A673 (cell line): ENCODE measurements around the gene ESPN. TPM values are rescaled to one million over a fixed set of nuclear protein-coding genes. Genes with fewer than 3 reads are reported as not detected.
"Not testable (repeated sequence)": the region's sequence is repeated elsewhere in the genome, so short reads cannot be mapped to it uniquely, and the experiment has no call there.

ENCODE experiments used
- BruUV-seq: library from RNA; stranded (reverse); fragments of 400-500 nt; replicated peaks from 2 replicates; lab custom pipeline; 2021; lab: Mats Ljungman, UMichigan
- CTCF ChIA-PET: fragments of 300-600 bp; sonication (Branson Sonifier 250); formaldehyde crosslinking; loops from one replicate; lab custom pipeline; 2022; ENCODE audit warnings: antibody characterized with exemption; lab: Charles Lee
- POLR2A ChIA-PET: fragments of 300-600 bp; sonication (Branson Sonifier 250); formaldehyde crosslinking; loops from one replicate; lab custom pipeline; 2022; ENCODE audit warnings: antibody characterized with exemption; ENCODE audit not compliant: low non-redundant PET; lab: Charles Lee
- DNase-seq: peaks from one replicate; pipeline ENCODE4 v3.0.0-alpha.2; 2015; ENCODE audit warnings: low spot score
- H3K27ac ChIP-seq: fragments of 200-600 bp; sonication (generic); 2 replicates; pipeline ENCODE4 v1.5.1; 2016; ENCODE audit warnings: mixed run types, low read depth, mild to moderate bottlenecking, mixed read lengths, antibody characterized with exemption, low read length; ENCODE audit not compliant: poor library complexity, severe bottlenecking
- H3K27me3 ChIP-seq: fragments of 200-600 bp; sonication (generic); replicated peaks from 2 replicates; pipeline ENCODE4 v1.6.1; 2017; ENCODE audit warnings: mixed run types, low read depth, mild to moderate bottlenecking, mixed read lengths, antibody characterized with exemption, low read length; ENCODE audit not compliant: insufficient read depth, poor library complexity
- H3K36me3 ChIP-seq: fragments of 200-600 bp; sonication (generic); 2 replicates; pipeline ENCODE4 v1.6.1; 2016; ENCODE audit warnings: mixed run types, mild to moderate bottlenecking, mixed read lengths, antibody characterized with exemption, low read length; ENCODE audit not compliant: insufficient read depth, poor library complexity, severe bottlenecking
- H3K4me1 ChIP-seq: fragments of 200-600 bp; sonication (generic); 2 replicates; pipeline ENCODE4 v1.6.1; 2017; ENCODE audit warnings: mixed run types, mild to moderate bottlenecking, mixed read lengths, antibody characterized with exemption, low read length; ENCODE audit not compliant: insufficient read depth, poor library complexity, severe bottlenecking
- H3K4me3 ChIP-seq: fragments of 200-600 bp; sonication (generic); 2 replicates; pipeline ENCODE4 v1.5.1; 2016; ENCODE audit warnings: low read depth, mixed run types, mild to moderate bottlenecking, mixed read lengths, low read length; ENCODE audit not compliant: poor library complexity, severe bottlenecking
- H3K9me3 ChIP-seq: fragments of 200-600 bp; sonication (generic); 2 replicates; pipeline ENCODE4 v1.6.1; 2016; ENCODE audit warnings: mixed run types, low read depth, mild to moderate bottlenecking, mixed read lengths, antibody characterized with exemption, low read length; ENCODE audit not compliant: poor library complexity, severe bottlenecking
- CTCF ChIP-seq: fragments of 300-800, 200-600 bp; sonication (generic); conservative IDR thresholded peaks from 2 replicates; pipeline ENCODE4 v1.5.1; 2017; ENCODE audit warnings: low read depth, mild to moderate bottlenecking, antibody characterized with exemption, low read length, moderate library complexity, mixed read lengths
- EZH2 ChIP-seq: fragments of 200-600 bp; sonication (generic); IDR thresholded peaks from 2 replicates; pipeline ENCODE4 v1.6.1; 2017; ENCODE audit warnings: borderline replicate concordance, low read depth, mild to moderate bottlenecking, mixed read lengths, antibody characterized with exemption, low read length; ENCODE audit not compliant: poor library complexity, severe bottlenecking
- intact Hi-C: fragments of 100-400 bp; cut with micrococcal nuclease; formaldehyde crosslinking; loops from one replicate; pipeline ENCODE4 v1.10.0; 2022; ENCODE audit not compliant: unreplicated experiment
- total RNA-seq: library from RNA; stranded (reverse); gene quantifications from 2 replicates; pipeline ENCODE4 v1.2.3, GENCODE V29; 2021

Gene ESPN
- total RNA-seq, 1 experiment from 2014 or later = not detected

- H3K27ac ChIP-seq = no peak overlapping the region
- DNase-seq = no peak
- CTCF ChIA-PET = no interaction called here
- BruUV-seq = no TSS peak
- no peaks in the 10 kb centered on the region for H3K27me3 ChIP-seq
- H3K4me3 ChIP-seq = no peak overlapping the region
- POLR2A ChIA-PET = no interaction called here
- no peaks in the 10 kb centered on the region for H3K36me3 ChIP-seq
- H3K9me3 ChIP-seq = no peaks in the 10 kb centered on the region
- intact Hi-C loops = no loop called here
- no peaks in the 10 kb centered on the region for H3K4me1 ChIP-seq
- TF ChIP-seq CTCF (no peak), EZH2 (no peak)
Measured at GRCh38 chr1:6434186-6434585, 9.6 kb downstream of the ESPN start.

- DNase-seq = no peak
- intact Hi-C loops = no loop called here
- ChIA-PET CTCF (no interaction called here), POLR2A (no interaction called here)
- TF ChIP-seq EZH2 = no peak
- TF ChIP-seq CTCF = no peak
- no peaks in the 10 kb centered on the region for H3K9me3 ChIP-seq
- BruUV-seq = no TSS peak
- H3K36me3 ChIP-seq = no peaks in the 10 kb centered on the region
- no peak overlapping the region for H3K27ac ChIP-seq
- no peaks in the 10 kb centered on the region for H3K27me3 ChIP-seq
- H3K4me3 ChIP-seq = no peak overlapping the region
- H3K4me1 ChIP-seq = no peaks in the 10 kb centered on the region
Measured at GRCh38 chr1:6435129-6435528, 10.6 kb downstream of the ESPN start.

GRCh38 chr1:6435547-6435946, 11.0 kb downstream of the ESPN start:
- Histone ChIP-seq H3K4me3 (no peak overlapping the region), H3K9me3 (no peaks in the 10 kb centered on the region), H3K27me3 (no peaks in the 10 kb centered on the region), H3K27ac (no peak overlapping the region), H3K36me3 (no peaks in the 10 kb centered on the region), H3K4me1 (no peaks in the 10 kb centered on the region)
- intact Hi-C loops = no loop called here
- POLR2A ChIA-PET = no interaction called here
- CTCF ChIA-PET = no interaction called here
- no peak for DNase-seq
- no peak for TF ChIP-seq CTCF
- no peak for TF ChIP-seq EZH2
- BruUV-seq = no TSS peak

- BruUV-seq, H3K4me1 ChIP-seq, H3K27ac ChIP-seq, H3K27me3 ChIP-seq, H3K4me3 ChIP-seq, DNase-seq, intact Hi-C loops, H3K9me3 ChIP-seq, POLR2A ChIA-PET, H3K36me3 ChIP-seq: not testable (repeated sequence)
- CTCF ChIA-PET = interaction anchor here (1.3 kb wide), 1 partner anchor 12 kb away, joined by 3 read pairs; no protein-coding TSS in a partner anchor
Measured at GRCh38 chr1:6436277-6436676, 11.7 kb downstream of the ESPN start.
